GM21576 (cell line): Measurements from ENCODE around the gene ABI3.

ENCODE experiments used
- ATAC-seq: cut with Tn5 transposase; IDR thresholded peaks from one replicate; pipeline ENCODE4 v1.9.1; 2021; ENCODE audit warnings: mild to moderate bottlenecking, moderate library complexity; ENCODE audit not compliant: unreplicated experiment

Gene ABI3

DNA sequence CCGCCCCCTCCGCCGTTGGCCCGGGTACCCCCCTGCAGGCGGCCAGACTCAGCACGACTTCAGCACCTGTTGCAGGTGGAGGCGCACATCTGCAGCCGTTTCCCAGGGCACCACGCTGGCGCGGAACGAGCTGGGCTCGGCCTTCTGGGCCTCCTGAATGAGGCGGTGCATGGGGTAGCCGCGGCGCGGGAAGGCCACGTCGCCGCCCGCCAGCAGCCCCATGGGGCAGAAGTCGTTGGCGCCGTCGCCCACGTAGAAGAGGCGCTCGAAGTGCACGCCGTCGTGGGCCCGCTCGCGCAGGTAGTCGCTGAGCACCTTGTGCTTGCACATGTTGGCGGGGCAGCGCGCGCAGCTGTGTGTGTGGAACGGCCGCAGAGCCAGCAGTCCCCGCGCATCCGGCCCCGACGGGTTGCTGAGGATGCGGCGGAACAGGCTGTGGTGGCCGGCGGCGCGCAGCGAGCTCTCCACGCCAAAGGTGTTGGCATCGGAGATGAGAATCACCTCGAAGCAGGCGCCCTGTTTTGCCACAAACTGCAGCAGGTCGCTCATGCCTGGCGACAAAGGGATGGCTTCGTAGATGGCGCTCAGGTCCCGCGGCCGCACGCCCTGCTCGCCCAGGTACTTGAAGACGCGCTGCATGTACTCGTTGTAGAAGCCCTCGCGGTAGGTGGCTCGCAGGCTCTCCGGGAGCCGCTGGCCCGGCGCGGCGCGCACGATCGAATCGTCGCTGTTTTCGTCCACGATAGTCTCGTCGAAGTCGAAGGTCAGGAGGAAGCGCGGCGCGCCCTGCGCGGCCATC, 13.9 kb downstream of the ABI3 start:
- ATAC-seq: no peak

GRCh38 chr17:49224997-49225337, 14.5 kb downstream of the ABI3 start:
- no peak for ATAC-seq

GRCh38 chr17:49225554-49226236, 15.2 kb downstream of the ABI3 start:
- ATAC-seq: no peak

- ATAC-seq: no peak
Observed at GRCh38 chr17:49226771-49227435, 16.4 kb downstream of the ABI3 start.

- ATAC-seq: no peak
Observed at GRCh38 chr17:49227436-49228261, 17.1 kb downstream of the ABI3 start.

DNA sequence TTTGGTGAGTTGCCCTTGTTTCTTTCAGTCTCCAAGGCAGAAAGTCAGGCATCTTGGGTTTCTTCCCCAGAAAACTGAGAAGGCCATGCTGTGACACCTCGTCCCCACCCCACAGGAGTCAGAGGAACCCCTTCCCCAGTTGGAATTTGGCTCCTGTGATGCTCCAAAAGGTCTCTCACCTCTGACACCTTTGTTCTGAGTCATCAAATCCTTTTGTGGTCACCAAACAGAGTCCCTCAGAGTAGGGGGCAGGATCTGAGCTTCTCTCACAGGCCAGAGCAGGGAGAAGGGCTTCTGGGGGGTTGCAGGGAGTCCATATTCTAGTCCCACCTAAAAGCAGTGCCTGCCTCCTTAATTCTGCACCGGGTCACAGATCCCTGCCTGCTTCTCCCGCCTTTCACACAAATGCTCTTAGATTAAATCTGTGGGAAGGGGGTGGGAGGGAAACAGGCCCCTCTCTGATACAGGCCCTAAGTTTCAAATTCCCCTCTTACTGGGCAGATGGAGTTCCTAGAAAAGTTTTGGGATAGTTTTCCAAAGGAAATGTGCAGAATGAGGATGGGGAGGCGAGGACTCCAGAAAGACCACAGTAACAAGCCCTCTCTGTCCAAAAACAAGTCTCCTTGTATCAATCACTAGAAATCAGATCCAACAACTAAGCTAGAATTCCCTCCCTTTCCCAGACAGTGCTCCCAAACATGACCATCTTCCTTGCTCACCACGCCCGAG, 18.7 kb downstream of the ABI3 start:
- ATAC-seq: no peak

DNA sequence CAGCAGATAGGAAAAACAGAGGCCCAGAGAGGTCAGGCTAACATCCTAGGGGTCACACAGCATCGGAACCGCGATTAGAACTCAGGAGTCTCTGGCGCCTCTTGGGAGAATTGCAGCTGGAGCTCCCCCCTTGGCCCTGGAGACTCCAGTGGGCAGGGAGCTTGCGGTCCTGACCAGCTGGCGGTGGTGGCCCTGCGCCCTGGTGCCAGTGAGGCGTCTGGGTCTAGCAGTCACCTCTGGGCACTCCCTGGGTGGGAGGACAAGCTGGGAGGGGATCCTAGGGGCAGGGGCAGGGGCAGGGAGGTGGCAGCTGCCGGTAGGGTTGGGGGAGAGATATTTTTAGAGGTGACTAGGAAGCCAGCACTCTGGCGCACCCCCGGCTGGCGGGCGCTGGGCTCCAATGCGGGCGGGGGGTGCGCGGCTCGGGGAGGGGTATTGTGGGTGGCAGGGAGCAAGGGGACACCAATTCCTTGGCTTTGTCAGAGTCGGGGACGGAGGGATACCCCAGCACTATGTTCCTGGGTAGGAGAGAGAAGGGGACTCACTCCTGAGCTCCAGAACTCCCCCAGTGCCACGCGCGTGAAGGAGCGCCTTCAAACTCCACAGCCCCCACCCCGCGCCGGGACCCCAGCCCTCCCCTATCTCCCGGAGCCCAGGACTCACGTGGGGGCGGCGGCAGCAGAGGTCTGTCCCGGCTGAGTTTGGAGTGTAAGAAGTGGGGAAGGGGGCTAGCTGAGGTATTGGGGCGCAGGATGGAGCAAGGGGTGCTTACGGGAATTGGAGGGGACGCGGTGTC, 19.5 kb downstream of the ABI3 start:
- ATAC-seq: no peak

DNA sequence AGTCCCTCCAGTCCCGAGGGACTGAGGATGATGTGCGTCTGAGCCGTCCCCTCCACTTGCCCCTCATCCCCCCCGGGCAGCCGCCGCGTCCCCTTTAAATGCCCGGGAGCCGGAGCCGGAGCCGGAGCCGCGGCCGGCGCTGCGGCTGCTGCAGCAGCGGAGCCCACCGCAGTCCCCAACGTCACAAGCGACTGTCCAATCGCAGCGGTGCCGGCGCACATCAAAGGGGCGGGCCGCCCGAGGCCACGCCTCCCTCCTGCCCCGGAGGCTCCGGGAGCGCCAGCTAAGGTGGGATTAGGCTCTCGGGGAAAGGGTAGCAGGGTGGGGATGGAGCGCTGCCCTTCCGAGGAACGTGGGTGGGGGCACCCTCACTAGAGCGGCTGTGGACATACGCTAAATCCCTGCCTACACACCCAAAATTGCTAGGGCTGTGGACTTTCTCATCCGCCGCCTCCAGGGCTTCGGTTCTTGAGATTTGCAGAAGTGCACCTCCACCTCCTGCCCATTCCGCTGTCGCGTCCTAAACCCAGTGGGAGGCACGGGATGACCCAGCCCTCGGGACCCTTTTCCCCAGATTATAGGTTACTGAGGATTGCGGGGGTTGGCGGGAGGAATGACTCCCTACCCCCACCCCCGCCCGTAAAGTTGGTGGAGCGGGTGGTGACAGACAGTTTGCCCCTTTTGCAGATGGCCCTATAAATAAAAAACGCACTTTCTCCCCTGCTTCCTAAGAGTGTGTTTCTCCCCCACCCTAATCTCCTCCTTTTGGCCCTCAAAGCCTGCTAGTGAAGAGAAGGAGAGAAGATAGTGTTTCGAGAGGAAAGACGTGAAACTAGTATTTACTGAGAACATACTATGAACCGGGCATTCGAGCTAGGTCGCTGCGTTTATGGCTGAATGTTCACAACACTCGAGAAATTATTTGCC, 20.4 kb downstream of the ABI3 start, which contains the start of gene PHOSPHO1:
PHOSPHO1 (minus strand) TSS at position 152 of the 927 bp plus-strand sequence. CDS start 4,096 bp downstream, outside the sequence.
- ATAC-seq: no peak

GRCh38 chr17:49231563-49231894, 21.0 kb downstream of the ABI3 start:
- ATAC-seq: no peak

DNA sequence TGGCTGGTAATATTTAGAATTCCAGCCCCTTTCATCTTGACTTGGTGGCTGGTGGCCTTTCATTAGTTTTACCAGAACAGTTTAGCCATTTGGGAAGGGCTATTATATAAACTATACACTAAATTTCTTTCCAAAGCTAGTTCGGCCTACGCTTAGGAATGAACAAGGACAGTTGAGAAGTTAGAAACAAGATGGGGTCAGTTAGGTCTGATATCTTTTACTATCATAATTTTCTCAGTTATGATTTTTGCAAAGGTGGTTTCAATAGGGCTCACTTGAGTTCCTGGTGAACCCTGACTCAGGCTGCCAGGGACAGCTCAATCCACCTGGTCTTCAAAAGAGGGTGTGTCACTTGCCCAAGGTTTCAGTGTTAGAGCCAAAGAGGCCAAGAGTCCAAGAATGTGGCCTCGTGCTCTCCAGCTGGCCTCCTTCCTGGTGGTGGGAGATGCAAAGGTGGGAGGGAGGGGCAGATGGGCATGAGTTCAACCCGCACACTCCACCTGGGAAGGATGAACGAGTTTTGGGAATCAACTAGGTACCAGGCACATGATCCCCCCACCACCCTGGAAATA, 24.1 kb downstream of the ABI3 start:
- ATAC-seq: no peak

GRCh38 chr17:49235896-49236295, 25.4 kb downstream of the ABI3 start:
- no peak for ATAC-seq

DNA sequence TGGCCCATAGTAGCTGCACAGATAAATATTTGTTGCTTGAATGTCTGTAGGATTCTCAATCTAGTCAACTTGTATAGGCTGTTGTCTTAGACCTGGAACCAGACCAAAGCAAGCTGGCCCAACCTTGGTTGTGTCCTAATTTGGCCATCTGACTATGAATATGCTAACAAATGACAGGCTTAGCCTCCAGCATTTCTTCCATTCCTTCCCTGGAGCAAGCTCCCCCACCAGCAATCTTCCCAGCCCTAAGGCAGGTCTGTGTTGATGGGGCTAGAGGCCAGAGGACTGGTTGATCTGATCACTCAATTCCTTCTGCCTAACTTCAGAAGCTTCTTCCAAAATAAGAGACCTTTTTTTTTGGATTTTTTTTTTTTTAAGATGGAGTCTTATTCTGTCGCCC, 29.5 kb downstream of the ABI3 start:
- no peak for ATAC-seq

DNA sequence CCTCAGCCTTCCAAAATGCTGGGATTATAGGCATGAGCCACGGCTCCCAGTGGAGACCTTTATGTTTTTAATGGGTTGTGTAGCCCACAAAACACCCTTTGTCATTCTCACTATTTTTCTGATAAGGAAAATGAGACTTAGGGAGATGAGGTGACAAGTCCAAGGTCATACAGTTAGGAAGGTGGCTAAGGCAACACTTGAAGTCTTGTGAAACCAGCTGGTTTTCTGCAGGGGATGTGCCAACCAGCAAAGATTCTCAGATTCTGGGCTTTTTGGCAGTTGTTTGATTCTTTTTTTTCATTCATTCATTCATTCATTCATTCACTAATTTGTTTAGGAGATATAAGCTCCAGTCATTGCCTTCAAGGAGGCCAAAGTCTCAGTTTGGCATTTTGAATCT, 30.1 kb downstream of the ABI3 start:
- no peak for ATAC-seq

GRCh38 chr17:49241040-49241439, 30.5 kb downstream of the ABI3 start:
- no peak for ATAC-seq

- no peak for ATAC-seq
Observed at GRCh38 chr17:49241692-49242397, 31.3 kb downstream of the ABI3 start.

DNA sequence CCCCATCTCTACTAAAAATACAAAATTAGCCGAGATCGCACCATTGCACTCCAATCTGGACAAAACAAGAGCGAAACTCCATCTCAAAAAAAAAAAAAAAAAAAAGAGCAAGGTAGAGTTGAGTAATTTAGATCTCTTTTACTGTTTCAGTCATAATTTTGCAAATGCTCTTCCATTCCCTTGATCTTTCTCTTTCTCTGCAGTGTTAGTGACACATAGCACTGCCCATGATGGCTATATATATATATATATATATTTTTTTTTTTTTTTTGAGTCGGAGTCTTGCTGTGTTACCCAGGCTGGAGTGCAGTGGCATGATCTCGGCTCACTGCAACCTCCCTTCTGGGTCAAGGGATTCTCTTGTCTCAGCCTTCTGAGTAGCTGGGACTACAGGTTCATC, 32.3 kb downstream of the ABI3 start:
- no peak for ATAC-seq

GRCh38 chr17:49244839-49245238, 34.3 kb downstream of the ABI3 start:
- no peak for ATAC-seq

GRCh38 chr17:49247944-49248343, 37.4 kb downstream of the ABI3 start:
- ATAC-seq: no peak
